H9 (cell line): Measurements from ENCODE around the gene C1QTNF1. TPM values are rescaled to one million over a fixed set of nuclear protein-coding genes. Genes with fewer than 3 reads are reported as not detected.

ENCODE experiments used
- DNase-seq: peaks from one replicate; pipeline ENCODE4 v3.0.0-alpha.2; 2017
- H2AFZ ChIP-seq: one replicate; pipeline ENCODE4 v1.6.1; 2013; ENCODE audit warnings: mild to moderate bottlenecking, low read length, control low read depth, moderate library complexity
- H2AK5ac ChIP-seq: 2 replicates; pipeline ENCODE4 v1.6.1; 2013; ENCODE audit warnings: low read length, control low read depth, mixed read lengths; ENCODE audit not compliant: insufficient read length
- H2BK120ac ChIP-seq: one replicate; pipeline ENCODE4 v1.6.1; 2013; ENCODE audit warnings: low read depth, mild to moderate bottlenecking, low read length, control low read depth, inconsistent platforms; ENCODE audit not compliant: poor library complexity, severe bottlenecking
- H2BK12ac ChIP-seq: 2 replicates; pipeline ENCODE4 v1.6.1; 2013; ENCODE audit warnings: low read length, control low read depth, mixed read lengths, low read depth; ENCODE audit not compliant: insufficient read length
- H2BK15ac ChIP-seq: 2 replicates; pipeline ENCODE4 v1.6.1; 2013; ENCODE audit warnings: low read depth, low read length, control low read depth
- H2BK20ac ChIP-seq: one replicate; pipeline ENCODE4 v1.6.1; 2013; ENCODE audit warnings: low read depth, mild to moderate bottlenecking, low read length, control low read depth, inconsistent platforms; ENCODE audit not compliant: poor library complexity, severe bottlenecking
- H2BK5ac ChIP-seq: 2 replicates; pipeline ENCODE4 v1.6.1; 2013; ENCODE audit warnings: low read length, control low read depth, mixed read lengths; ENCODE audit not compliant: insufficient read length
- H3K14ac ChIP-seq: 2 replicates; pipeline ENCODE4 v1.6.1; 2013; ENCODE audit warnings: low read length, control low read depth; ENCODE audit not compliant: insufficient read depth
- H3K18ac ChIP-seq: 2 replicates; pipeline ENCODE4 v1.6.1; 2013; ENCODE audit warnings: low read depth, mild to moderate bottlenecking, mixed read lengths, low read length, control low read depth; ENCODE audit not compliant: insufficient read length
- H3K23ac ChIP-seq: 2 replicates; pipeline ENCODE4 v1.6.1; 2013; ENCODE audit warnings: low read length, control low read depth, mixed read lengths, low read depth; ENCODE audit not compliant: insufficient read length
- H3K23me2 ChIP-seq: 2 replicates; pipeline ENCODE4 v1.6.1; 2013; ENCODE audit warnings: low read depth, mild to moderate bottlenecking, mixed read lengths, low read length, control low read depth; ENCODE audit not compliant: insufficient read length, poor library complexity, severe bottlenecking
- H3K27ac ChIP-seq: 2 replicates; pipeline ENCODE4 v1.5.1; 2013; ENCODE audit warnings: low read length, control low read depth, mixed read lengths, low read depth; ENCODE audit not compliant: insufficient read length
- H3K27me3 ChIP-seq: 2 replicates; pipeline ENCODE4 v1.6.1; 2013; ENCODE audit warnings: low read length, control low read depth, inconsistent platforms; ENCODE audit not compliant: insufficient read depth
- H3K4ac ChIP-seq: 2 replicates; pipeline ENCODE4 v1.6.1; 2013; ENCODE audit warnings: low read depth, mild to moderate bottlenecking, control low read depth, inconsistent platforms, low read length, moderate library complexity
- H3K4me1 ChIP-seq: 2 replicates; pipeline ENCODE4 v1.6.1; 2013; ENCODE audit warnings: low read length, control low read depth, inconsistent platforms; ENCODE audit not compliant: insufficient read depth
- H3K4me2 ChIP-seq: 2 replicates; pipeline ENCODE4 v1.6.1; 2013; ENCODE audit warnings: low read length, control low read depth, mixed read lengths; ENCODE audit not compliant: insufficient read length, insufficient read depth
- H3K56ac ChIP-seq: 2 replicates; pipeline ENCODE4 v1.6.1; 2013; ENCODE audit warnings: low read depth, mild to moderate bottlenecking, mixed read lengths, low read length, control low read depth; ENCODE audit not compliant: insufficient read length
- H3K79me1 ChIP-seq: 2 replicates; pipeline ENCODE4 v1.6.1; 2013; ENCODE audit warnings: low read depth, mild to moderate bottlenecking, moderate library complexity, low read length, control low read depth, inconsistent platforms; ENCODE audit not compliant: insufficient read depth, poor library complexity, severe bottlenecking
- H3K79me2 ChIP-seq: 2 replicates; pipeline ENCODE4 v1.6.1; 2013; ENCODE audit warnings: low read length, control low read depth, inconsistent platforms; ENCODE audit not compliant: insufficient read depth
- H3K9ac ChIP-seq: 2 replicates; pipeline ENCODE4 v1.6.1; 2013; ENCODE audit warnings: low read length, control low read depth, mixed read lengths; ENCODE audit not compliant: insufficient read length; ENCODE audit errors: extremely low read depth
- H3K9me3 ChIP-seq: one replicate; pipeline ENCODE4 v1.6.1; 2013; ENCODE audit warnings: low read depth, low read length, inconsistent platforms; ENCODE audit not compliant: control insufficient read depth
- H3T11ph ChIP-seq: one replicate; pipeline ENCODE4 v1.6.1; 2013; ENCODE audit warnings: mild to moderate bottlenecking, low read length, control low read depth, inconsistent platforms
- H4K20me1 ChIP-seq: one replicate; pipeline ENCODE4 v1.6.1; 2013; ENCODE audit not compliant: control insufficient read depth, insufficient read length, insufficient read depth
- H4K5ac ChIP-seq: 2 replicates; pipeline ENCODE4 v1.6.1; 2013; ENCODE audit warnings: low read depth, mild to moderate bottlenecking, mixed read lengths, low read length, control low read depth; ENCODE audit not compliant: insufficient read length
- H4K8ac ChIP-seq: replicated peaks from 2 replicates; pipeline ENCODE4 v1.6.1; 2013; ENCODE audit warnings: low read length, control low read depth, mixed read lengths, low read depth; ENCODE audit not compliant: insufficient read length
- H4K91ac ChIP-seq: 2 replicates; pipeline ENCODE4 v1.6.1; 2013; ENCODE audit warnings: low read depth, mild to moderate bottlenecking, moderate library complexity, mixed read lengths, low read length, control low read depth; ENCODE audit not compliant: insufficient read length
- H3K27ac Mint-ChIP-seq, 3 experiments: 2 replicates in 2 of 3; 3 replicates in 1 of 3; pipeline ENCODE4 v1.8.0; 2020 to 2021; ENCODE audit warnings: mixed read lengths in 3 of 3, mild to moderate bottlenecking in 1 of 3, moderate library complexity in 1 of 3
- H3K27me3 Mint-ChIP-seq: 2 replicates; pipeline ENCODE4 v1.8.0; 2021; ENCODE audit warnings: low read depth, mild to moderate bottlenecking, moderate library complexity, mixed read lengths
- H3K36me3 Mint-ChIP-seq, 3 experiments: 2 replicates in 2 of 3; 3 replicates in 1 of 3; pipeline ENCODE4 v1.8.0; 2020 to 2021; ENCODE audit warnings: low read depth in 3 of 3, mixed read lengths in 3 of 3; ENCODE audit not compliant: insufficient read depth in 1 of 3
- H3K4me1 Mint-ChIP-seq, 2 experiments: 2 replicates each; pipeline ENCODE4 v1.8.0; 2020; ENCODE audit warnings: mixed read lengths in 2 of 2
- H3K4me3 Mint-ChIP-seq, 2 experiments: 2 replicates in 1 of 2; 3 replicates in 1 of 2; pipeline ENCODE4 v1.8.0; 2020 to 2021; ENCODE audit warnings: mild to moderate bottlenecking in 2 of 2, mixed read lengths in 2 of 2, moderate library complexity in 1 of 2
- H3K9me3 Mint-ChIP-seq, 2 experiments: 2 replicates in 1 of 2; 3 replicates in 1 of 2; pipeline ENCODE4 v1.8.0; 2020; ENCODE audit warnings: mild to moderate bottlenecking in 2 of 2, mixed read lengths in 2 of 2, moderate library complexity in 1 of 2
- CTCF ChIP-seq: fragments of 200-600 bp; sonication (generic); conservative IDR thresholded peaks from 3 replicates; pipeline ENCODE4 v1.8.0; 2021; ENCODE audit warnings: antibody characterized with exemption, mild to moderate bottlenecking
- WGBS: extraction: QIAGEN DNeasy Blood & Tissue Kit; methylation state at CpG from one replicate; pipeline ENCODE4 v1.1.7; 2013; ENCODE audit warnings: missing lambda C conversion rate, low lambda C conversion rate, mixed read lengths; ENCODE audit not compliant: insufficient read length; ENCODE audit errors: extremely low coverage; 5-methylcytosine and 5-hydroxymethylcytosine counted together
- total RNA-seq: library from RNA; stranded (reverse); gene quantifications from 2 replicates; pipeline ENCODE4 v1.2.1, GENCODE V29; 2021

Gene C1QTNF1
- total RNA-seq, 1 experiment from 2014 or later = 0.96 TPM

- Histone ChIP-seq H3K23me2 (peaks cover 8% of the 10 kb centered on the region), H3K56ac (no peak overlapping the region), H2BK20ac (no peak overlapping the region), H3K79me1 (no peaks in the 10 kb centered on the region), H4K5ac (no peak overlapping the region), H3K4me2 (no peak overlapping the region), H3K79me2 (peaks cover 3% of the 10 kb centered on the region; the same call in 1 of the 2 replicates), H3K4ac (no peak overlapping the region), H4K20me1 (no peaks in the 10 kb centered on the region), H3K23ac (no peak overlapping the region), H2AFZ (no peak overlapping the region), H2BK5ac (no peak overlapping the region), H3K14ac (no peak overlapping the region), H3K4me1 (no peaks in the 10 kb centered on the region), H3K27me3 (peaks cover 19% of the 10 kb centered on the region; the same call in 1 of the 2 replicates), H3K18ac (no peak overlapping the region), H3T11ph (no peak overlapping the region), H3K9ac (no peak overlapping the region), H2BK12ac (no peak overlapping the region), H2AK5ac (no peak overlapping the region), H4K8ac (no peak overlapping the region), H3K27ac (no peak overlapping the region), H2BK15ac (no peak overlapping the region), H4K91ac (no peak overlapping the region), H2BK120ac (no peak overlapping the region), H3K9me3 (peaks cover 13% of the 10 kb centered on the region)
- peaks cover 15 to 27% of the 10 kb centered on the region in 2 experiments for H3K4me1 Mint-ChIP-seq
- no peak for TF ChIP-seq CTCF
- H3K27ac Mint-ChIP-seq = no peak overlapping the region; a peak in 1 of 7 replicates
- no peak for DNase-seq
- no CpG with 5 or more reads among the region's 5 CpGs for WGBS
- H3K4me3 Mint-ChIP-seq = no peak overlapping the region
- H3K27me3 Mint-ChIP-seq = peaks cover 68% of the 10 kb centered on the region
- H3K36me3 Mint-ChIP-seq = peaks cover 6 to 8% (median 8%) of the 10 kb centered on the region in 3 experiments; a peak in 6 of 7 replicates
- H3K9me3 Mint-ChIP-seq = peaks cover 42 to 43% of the 10 kb centered on the region in 2 experiments
These were observed 12.4 kb upstream of the C1QTNF1 start for GRCh38 chr17:79011451-79012147.
